ENCODE results near the gene SDK1.
"Not testable (repeated sequence)": the region's sequence is repeated elsewhere in the genome, so short reads cannot be mapped to it uniquely, and the experiment has no call there.

SDK1 gene

DNA sequence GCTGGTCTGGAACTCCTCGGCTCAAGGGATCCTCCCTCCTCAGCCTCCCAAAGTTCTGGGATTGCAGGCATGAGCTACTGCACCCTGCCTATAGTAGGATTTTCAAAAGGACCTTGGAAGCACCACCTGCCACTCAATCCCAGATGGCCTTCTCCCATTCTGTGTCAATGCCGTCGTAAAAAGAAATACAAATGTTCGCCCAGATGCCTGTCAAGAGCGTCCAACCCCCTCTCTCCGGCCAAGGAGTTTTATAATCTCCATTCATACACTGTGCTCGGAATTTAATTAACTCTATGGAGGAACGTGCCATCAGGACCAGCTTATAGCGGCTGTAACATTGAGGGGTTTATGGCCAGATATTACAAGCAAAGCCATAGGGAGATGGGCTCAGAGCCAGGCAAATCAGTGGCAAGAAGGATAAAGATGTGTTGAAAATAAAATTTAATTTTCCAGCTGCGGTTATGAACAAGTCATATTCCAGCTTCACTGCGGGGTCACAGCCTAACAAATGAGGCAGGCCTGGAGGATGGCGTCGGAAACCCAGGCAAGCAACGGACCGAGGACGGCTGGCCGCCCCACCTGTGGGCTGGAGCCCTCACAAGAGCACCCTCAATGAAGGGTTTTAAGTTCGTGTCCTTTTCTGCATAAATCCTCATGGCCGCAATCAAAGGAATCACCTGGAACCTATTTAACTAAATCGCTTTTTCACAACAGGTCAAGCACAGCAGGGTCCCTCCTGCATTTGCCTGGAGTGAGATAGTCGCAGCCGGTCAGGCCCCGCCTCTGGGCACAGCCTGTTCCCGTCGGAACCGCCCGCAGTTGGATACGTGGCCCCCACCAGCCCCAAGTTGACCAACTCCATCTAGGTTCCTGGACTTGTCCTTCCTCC, 1006.5 kb downstream of the SDK1 start:
- DNase-seq: no peak

DNA sequence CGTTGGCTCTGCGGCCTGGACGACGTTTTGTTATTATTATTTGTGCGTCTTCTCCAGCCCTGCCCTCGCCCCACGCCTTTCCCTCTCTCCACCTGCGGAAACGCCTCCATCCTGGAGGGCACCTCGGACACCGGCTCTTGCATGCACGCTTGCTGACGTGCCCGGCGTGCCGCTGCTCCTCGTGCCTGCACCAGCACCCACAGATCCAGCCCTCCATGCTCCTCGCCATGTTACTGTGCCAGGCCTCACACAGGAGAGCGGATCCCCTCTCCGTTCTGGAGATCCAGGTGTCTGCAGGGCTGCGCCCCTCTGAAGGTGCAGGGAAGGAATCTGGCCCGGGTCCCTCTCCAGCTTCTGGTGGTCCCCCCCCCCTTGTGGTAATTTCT, 1007.1 kb downstream of the SDK1 start:
- no peak for DNase-seq

DNA sequence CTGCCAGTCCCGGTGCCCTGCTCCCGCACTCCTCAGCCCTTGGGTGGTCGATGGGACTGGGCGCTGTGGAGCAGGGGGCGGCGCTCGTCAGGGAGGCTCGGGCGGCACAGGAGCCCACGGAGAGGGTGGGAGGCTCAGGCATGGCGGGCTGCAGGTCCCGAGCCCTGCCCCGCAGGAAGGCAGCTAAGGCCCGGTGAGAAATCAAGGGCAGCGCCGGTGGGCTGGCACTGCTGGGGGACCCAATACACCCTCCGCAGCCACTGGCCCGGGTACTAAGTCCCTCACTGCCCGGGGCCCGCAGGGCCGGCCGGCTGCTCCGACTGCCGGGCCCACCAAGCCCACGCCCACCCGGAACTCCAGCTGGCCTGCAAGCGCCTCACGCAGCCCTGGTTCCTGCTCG, 1012.9 kb downstream of the SDK1 start:
- not testable (repeated sequence) for DNase-seq

DNA sequence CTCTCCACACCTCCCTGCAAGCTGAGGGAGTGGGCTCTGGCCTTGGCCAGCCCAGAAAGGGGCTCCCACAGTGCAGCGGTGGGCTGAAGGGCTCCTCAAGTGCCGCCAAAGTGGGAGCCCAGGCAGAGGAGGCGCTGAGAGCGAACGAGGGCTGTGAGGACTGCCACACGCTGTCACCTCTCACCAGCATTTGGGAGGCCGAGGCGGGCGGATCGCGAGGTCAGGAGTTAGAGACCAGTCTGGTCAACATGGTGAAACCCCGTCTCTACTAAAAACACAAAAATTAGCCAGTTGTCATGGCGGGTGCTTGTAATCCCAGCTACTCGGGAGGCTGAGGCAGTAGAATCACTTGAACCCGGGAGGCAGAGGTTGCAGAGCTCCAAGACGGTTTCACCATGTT, 1013.3 kb downstream of the SDK1 start:
- DNase-seq: not testable (repeated sequence)

All from NCI-H1417 treated with DMSO at 0.1 percent for 48 hours (cell line).